ENCODE results near the gene CEP43.

Gene CEP43

GRCh38 chr6:166969390-166970002 is 29.7 kb upstream of the CEP43 start:
- DNase-seq, result no peak

GRCh38 chr6:166970091-166970490 is 29.1 kb upstream of the CEP43 start:
- DNase-seq, result no peak

- no peak for DNase-seq
These were observed 28.4 kb upstream of the CEP43 start for GRCh38 chr6:166970776-166971175.

- no peak for DNase-seq
These were observed 27.9 kb upstream of the CEP43 start for GRCh38 chr6:166971271-166971670.

GRCh38 chr6:166972101-166972500 is 27.1 kb upstream of the CEP43 start:
- no peak for DNase-seq

- no peak for DNase-seq
These were observed 22.6 kb upstream of the CEP43 start for GRCh38 chr6:166976636-166977035.

- DNase-seq, result no peak
These were observed 21.3 kb upstream of the CEP43 start for GRCh38 chr6:166977621-166978525.

- DNase-seq, result no peak
These were observed 18.5 kb upstream of the CEP43 start for GRCh38 chr6:166980738-166981137.

GRCh38 chr6:166987448-166987847 is 11.7 kb upstream of the CEP43 start:
- DNase-seq, result no peak

GRCh38 chr6:166987930-166988329 is 11.3 kb upstream of the CEP43 start:
- DNase-seq, result no peak

- DNase-seq, result no peak
These were observed 10.5 kb upstream of the CEP43 start for GRCh38 chr6:166988674-166989201.

GRCh38 chr6:166989427-166990032 is 9.7 kb upstream of the CEP43 start:
- no peak for DNase-seq

- no peak for DNase-seq
These were observed 2.8 kb upstream of the CEP43 start for GRCh38 chr6:166996406-166996805.

- DNase-seq, result no peak
These were observed 1.8 kb upstream of the CEP43 start for GRCh38 chr6:166997348-166997747.

GRCh38 chr6:166997768-166998255 is 1.4 kb upstream of the CEP43 start:
- peak; percentile 9 for DNase-seq

GRCh38 chr6:166998256-166999144 is 697 bp upstream of the CEP43 start:
- DNase-seq, result no peak

- no peak for DNase-seq
These were observed 672 bp downstream of the CEP43 start for GRCh38 chr6:166999884-167000253.

GRCh38 chr6:167000759-167001158 is 1.6 kb downstream of the CEP43 start:
- no peak for DNase-seq

GRCh38 chr6:167005350-167006159 is 6.4 kb downstream of the CEP43 start:
- DNase-seq, result no peak

GRCh38 chr6:167007985-167008384 is 8.8 kb downstream of the CEP43 start:
- no peak for DNase-seq

GRCh38 chr6:167013067-167013466 is 13.9 kb downstream of the CEP43 start:
- no peak for DNase-seq

GRCh38 chr6:167013946-167014345 is 14.7 kb downstream of the CEP43 start:
- DNase-seq, result no peak

All from NCI-H2029 (cell line).